ENCODE results near the gene FOXP1.

FOXP1 gene

DNA sequence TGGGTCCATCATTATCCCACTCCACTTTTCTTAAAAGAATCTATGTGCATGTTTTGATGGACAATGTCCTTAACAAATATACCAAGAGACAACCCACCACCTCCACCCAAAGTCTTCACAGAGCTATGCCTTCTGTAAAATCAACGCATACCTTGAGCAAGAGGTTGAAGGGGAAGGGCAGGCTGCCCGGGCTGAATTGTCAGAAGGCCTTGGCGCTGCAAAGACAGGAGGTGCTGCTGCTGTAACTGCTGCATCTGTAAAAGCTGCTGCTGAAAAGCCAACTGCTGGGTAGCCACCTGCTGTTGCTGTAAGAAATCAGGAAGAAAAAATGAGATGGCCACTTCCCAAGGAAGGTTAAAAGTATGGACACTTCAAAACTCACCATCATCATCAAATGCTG lies 536.7 kb downstream of the FOXP1 start:
- Histone ChIP-seq H3K9ac (ENCODE audit: low read length) (no peak overlapping the region), H3K36me3 (ENCODE audit: control insufficient read depth, insufficient read depth, low read length, severe bottlenecking) (peaks cover 66% of the 10 kb centered on the region), H3K9me3 (ENCODE audit: control insufficient read depth, low read length) (no peaks in the 10 kb centered on the region), H3K27me3 (replicated peaks; ENCODE audit: control insufficient read depth, insufficient read depth, low read length) (no peaks in the 10 kb centered on the region), H3K4me3 (ENCODE audit: low read length) (no peak overlapping the region), H3K4me1 (ENCODE audit: control insufficient read depth, insufficient read depth, low read length) (peaks cover 14% of the 10 kb centered on the region)
- DNase-seq (ENCODE audit: low read depth) = no peak

DNA sequence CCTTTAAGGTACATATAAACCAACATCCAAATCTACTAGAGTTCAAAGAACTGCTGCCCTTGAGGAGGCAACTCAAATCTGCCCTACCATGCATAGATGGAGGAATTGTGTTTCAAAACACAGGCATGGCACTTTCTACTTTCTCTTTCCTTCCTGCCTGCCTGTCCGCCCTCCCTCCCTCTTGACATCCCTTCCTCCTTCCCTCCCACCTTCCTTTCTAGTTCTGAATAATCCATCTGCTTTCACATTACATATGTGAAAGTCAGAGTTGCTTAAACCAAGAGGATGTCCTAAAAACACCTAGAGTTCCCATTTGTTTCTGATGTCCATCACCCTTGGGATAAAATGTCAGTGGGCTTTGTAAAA lies 537.6 kb downstream of the FOXP1 start:
- no peak for DNase-seq (ENCODE audit: low read depth)
- no peaks in the 10 kb centered on the region for H3K27me3 ChIP-seq (replicated peaks; ENCODE audit: control insufficient read depth, insufficient read depth, low read length)
- peaks cover 5% of the 10 kb centered on the region for H3K4me1 ChIP-seq (ENCODE audit: control insufficient read depth, insufficient read depth, low read length)
- no peaks in the 10 kb centered on the region for H3K9me3 ChIP-seq (ENCODE audit: control insufficient read depth, low read length)
- no peak overlapping the region for H3K9ac ChIP-seq (ENCODE audit: low read length)
- peaks cover 68% of the 10 kb centered on the region for H3K36me3 ChIP-seq (ENCODE audit: control insufficient read depth, insufficient read depth, low read length, severe bottlenecking)
- no peak overlapping the region for H3K4me3 ChIP-seq (ENCODE audit: low read length)

DNA sequence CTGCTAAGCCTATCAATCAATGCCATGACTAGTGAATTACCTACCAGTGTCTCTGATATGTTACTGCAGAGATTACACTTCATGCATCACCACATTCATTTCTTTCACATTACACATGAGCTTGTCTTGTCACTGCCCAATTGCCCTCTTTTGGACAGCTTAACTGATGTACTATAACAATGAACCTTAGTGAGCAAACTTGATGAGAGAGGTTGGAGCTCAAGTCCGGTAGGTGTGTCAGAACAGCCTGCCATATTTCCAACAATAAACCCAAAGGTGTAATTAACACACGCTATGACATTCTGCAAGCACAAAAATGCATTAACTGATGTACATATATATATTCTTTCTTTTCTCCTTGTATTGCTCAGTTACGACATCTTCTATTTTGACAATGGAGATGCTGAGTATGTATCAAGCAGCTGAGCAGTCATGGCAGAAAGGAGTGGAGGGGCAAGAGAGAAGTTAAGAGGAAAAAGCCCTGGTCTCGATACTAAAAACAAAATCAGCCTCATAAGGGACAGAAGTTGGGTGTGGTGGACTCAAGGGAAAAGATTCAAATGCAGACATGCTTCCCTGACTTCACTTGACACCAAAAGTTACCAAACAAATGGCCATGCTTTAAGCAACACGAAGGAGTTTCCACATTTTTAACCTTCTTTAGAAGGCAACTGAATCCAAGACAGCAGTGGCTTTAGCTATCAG lies 538.2 kb downstream of the FOXP1 start:
- Histone ChIP-seq H3K4me1 (ENCODE audit: control insufficient read depth, insufficient read depth, low read length) (peaks cover 4% of the 10 kb centered on the region), H3K9ac (ENCODE audit: low read length) (no peak overlapping the region), H3K9me3 (ENCODE audit: control insufficient read depth, low read length) (no peaks in the 10 kb centered on the region), H3K36me3 (ENCODE audit: control insufficient read depth, insufficient read depth, low read length, severe bottlenecking) (peaks cover 72% of the 10 kb centered on the region), H3K27me3 (replicated peaks; ENCODE audit: control insufficient read depth, insufficient read depth, low read length) (no peaks in the 10 kb centered on the region), H3K4me3 (ENCODE audit: low read length) (no peak overlapping the region)
- DNase-seq (ENCODE audit: low read depth) = no peak

DNA sequence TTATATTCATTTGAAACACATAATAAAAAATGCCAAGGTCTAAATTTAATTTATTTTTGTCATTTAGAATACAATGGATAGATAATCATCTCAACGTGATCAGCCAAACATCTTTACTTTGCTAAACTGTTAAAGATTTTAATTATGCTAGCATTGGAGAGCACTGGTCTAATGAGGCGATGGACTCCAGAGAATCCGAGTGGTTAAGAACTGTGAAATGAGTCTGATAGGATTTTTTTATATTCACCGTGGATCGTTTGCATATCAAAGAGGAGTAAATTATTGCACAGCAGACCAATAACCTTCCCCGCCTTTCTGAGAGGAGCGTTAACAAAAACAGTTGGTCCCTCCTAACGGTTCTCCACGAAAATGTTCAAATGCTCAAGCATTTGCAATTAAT lies 540.8 kb downstream of the FOXP1 start:
- Histone ChIP-seq H3K4me1 (ENCODE audit: control insufficient read depth, insufficient read depth, low read length) (no peaks in the 10 kb centered on the region), H3K4me3 (ENCODE audit: low read length) (no peak overlapping the region), H3K36me3 (ENCODE audit: control insufficient read depth, insufficient read depth, low read length, severe bottlenecking) (peaks cover 77% of the 10 kb centered on the region), H3K9me3 (ENCODE audit: control insufficient read depth, low read length) (no peaks in the 10 kb centered on the region), H3K9ac (ENCODE audit: low read length) (no peak overlapping the region), H3K27me3 (replicated peaks; ENCODE audit: control insufficient read depth, insufficient read depth, low read length) (no peaks in the 10 kb centered on the region)
- DNase-seq (ENCODE audit: low read depth) = no peak

DNA sequence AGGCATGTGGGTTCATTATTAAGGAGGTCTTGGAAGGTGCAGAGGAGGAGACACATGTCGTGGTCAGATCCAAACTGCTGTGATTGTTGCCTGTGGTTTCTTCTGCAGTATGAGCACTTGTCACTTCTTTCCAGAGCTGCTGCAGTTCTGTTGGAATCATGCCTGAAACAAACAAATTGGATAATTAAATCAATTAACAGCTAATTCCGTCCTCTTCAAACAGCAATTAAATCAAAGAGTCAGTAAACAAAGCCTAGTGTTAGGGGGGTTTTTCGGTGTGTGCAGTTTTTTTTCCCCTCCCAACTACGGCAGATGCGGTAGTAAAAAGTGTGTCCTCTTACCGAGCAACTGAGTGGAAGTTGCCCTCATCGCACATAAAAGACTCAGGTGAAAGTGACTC lies 542.2 kb downstream of the FOXP1 start:
- peaks cover 83% of the 10 kb centered on the region for H3K36me3 ChIP-seq (ENCODE audit: control insufficient read depth, insufficient read depth, low read length, severe bottlenecking)
- no peak overlapping the region for H3K4me3 ChIP-seq (ENCODE audit: low read length)
- DNase-seq (ENCODE audit: low read depth) = no peak
- H3K9ac ChIP-seq (ENCODE audit: low read length) = no peak overlapping the region
- no peaks in the 10 kb centered on the region for H3K27me3 ChIP-seq (replicated peaks; ENCODE audit: control insufficient read depth, insufficient read depth, low read length)
- no peaks in the 10 kb centered on the region for H3K4me1 ChIP-seq (ENCODE audit: control insufficient read depth, insufficient read depth, low read length)
- H3K9me3 ChIP-seq (ENCODE audit: control insufficient read depth, low read length) = no peaks in the 10 kb centered on the region

DNA sequence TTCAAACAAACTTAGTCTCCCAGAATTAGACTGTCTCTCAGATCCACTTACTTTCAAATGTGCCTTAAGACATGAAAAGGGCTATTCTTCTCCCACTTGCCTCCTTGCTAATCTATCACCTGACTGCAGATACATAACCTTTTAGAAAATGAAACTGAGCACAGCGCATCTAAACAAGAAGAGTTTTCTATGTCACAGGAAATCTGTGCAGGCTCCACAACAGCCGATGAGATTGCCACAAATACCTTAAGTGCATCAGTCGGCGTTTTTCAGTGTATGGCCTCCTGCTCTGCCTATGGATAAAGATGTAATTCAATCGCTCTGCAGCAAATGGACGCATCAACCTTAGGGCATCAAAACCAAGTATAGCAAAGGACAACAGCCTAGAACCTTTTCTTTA lies 544.2 kb downstream of the FOXP1 start:
- no peak for DNase-seq (ENCODE audit: low read depth)
- no peaks in the 10 kb centered on the region for H3K4me1 ChIP-seq (ENCODE audit: control insufficient read depth, insufficient read depth, low read length)

DNA sequence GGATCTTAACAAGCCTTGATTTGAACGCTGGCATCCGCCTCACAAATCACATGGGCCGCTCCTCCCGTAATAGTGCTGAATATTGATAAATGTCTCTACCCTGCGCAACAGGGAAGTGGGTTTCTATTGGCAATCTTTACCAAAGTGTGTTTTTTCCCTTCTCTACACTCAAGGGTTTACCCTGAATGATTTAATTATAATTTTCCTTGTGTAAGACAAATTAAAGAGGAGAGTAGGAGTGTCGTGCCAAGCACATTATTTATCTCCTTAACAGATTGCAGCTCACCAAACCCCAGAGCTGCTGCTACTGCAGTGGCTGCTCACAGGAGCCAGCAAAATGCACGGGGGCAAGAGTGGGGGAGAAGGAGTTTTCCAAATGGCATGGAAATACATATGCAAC lies 545.8 kb downstream of the FOXP1 start:
- peaks cover 63% of the 10 kb centered on the region for H3K36me3 ChIP-seq (ENCODE audit: control insufficient read depth, insufficient read depth, low read length, severe bottlenecking)
- no peaks in the 10 kb centered on the region for H3K27me3 ChIP-seq (replicated peaks; ENCODE audit: control insufficient read depth, insufficient read depth, low read length)
- H3K9ac ChIP-seq (ENCODE audit: low read length) = no peak overlapping the region
- no peaks in the 10 kb centered on the region for H3K9me3 ChIP-seq (ENCODE audit: control insufficient read depth, low read length)
- DNase-seq (ENCODE audit: low read depth) = no peak
- H3K4me3 ChIP-seq (ENCODE audit: low read length) = no peak overlapping the region
- H3K4me1 ChIP-seq (ENCODE audit: control insufficient read depth, insufficient read depth, low read length) = peaks cover 1% of the 10 kb centered on the region

More for the DNA sequence above, 544.2 kb downstream of the FOXP1 start:
- Histone ChIP-seq H3K4me3 (ENCODE audit: low read length) (no peak overlapping the region), H3K9ac (ENCODE audit: low read length) (no peak overlapping the region), H3K36me3 (ENCODE audit: control insufficient read depth, insufficient read depth, low read length, severe bottlenecking) (peaks cover 73% of the 10 kb centered on the region), H3K27me3 (replicated peaks; ENCODE audit: control insufficient read depth, insufficient read depth, low read length) (no peaks in the 10 kb centered on the region), H3K9me3 (ENCODE audit: control insufficient read depth, low read length) (no peaks in the 10 kb centered on the region)

DNA sequence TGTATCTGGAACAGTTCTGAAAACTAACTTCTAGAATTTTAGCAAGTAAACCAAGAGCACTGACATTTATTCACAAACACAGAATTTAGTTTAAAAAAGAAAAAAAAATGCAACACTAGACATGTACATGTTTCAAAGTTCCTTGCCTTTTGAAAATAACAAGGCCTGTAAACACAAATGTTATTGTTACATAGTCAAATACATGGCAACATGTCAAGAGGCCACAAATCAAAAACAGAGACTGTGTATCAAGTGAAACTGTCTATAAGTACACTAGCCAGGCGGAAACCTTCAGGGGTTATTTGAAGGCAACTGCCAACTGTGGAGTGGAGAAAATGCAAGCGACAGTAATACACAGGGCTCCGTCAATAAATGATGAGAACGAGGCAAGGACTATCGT lies 547.6 kb downstream of the FOXP1 start:
- Histone ChIP-seq H3K9ac (ENCODE audit: low read length) (no peak overlapping the region), H3K27me3 (replicated peaks; ENCODE audit: control insufficient read depth, insufficient read depth, low read length) (no peaks in the 10 kb centered on the region), H3K4me1 (ENCODE audit: control insufficient read depth, insufficient read depth, low read length) (peaks cover 13% of the 10 kb centered on the region), H3K4me3 (ENCODE audit: low read length) (no peak overlapping the region), H3K9me3 (ENCODE audit: control insufficient read depth, low read length) (no peaks in the 10 kb centered on the region), H3K36me3 (ENCODE audit: control insufficient read depth, insufficient read depth, low read length, severe bottlenecking) (peaks cover 44% of the 10 kb centered on the region)
- no peak for DNase-seq (ENCODE audit: low read depth)

DNA sequence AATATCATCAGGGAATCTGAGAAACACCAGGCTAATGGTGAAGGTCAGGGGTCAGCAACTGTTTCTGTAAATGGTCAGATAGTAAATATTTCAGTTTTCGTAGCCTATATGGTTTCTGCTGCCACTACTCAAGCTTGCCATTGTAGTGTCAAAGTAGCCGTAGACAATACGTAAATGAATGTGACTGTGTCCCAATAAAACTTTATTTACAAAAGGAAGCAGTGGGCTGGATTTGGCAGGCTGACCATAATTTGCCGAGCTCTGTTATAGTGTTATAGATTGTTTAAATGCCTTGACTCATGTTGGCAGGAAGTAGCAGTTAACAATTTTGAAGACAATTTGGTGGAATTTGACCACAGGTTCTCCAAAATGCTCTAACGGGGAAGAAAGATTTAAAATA lies 548.2 kb downstream of the FOXP1 start:
- H3K9me3 ChIP-seq (ENCODE audit: control insufficient read depth, low read length) = no peaks in the 10 kb centered on the region
- H3K27me3 ChIP-seq (replicated peaks; ENCODE audit: control insufficient read depth, insufficient read depth, low read length) = no peaks in the 10 kb centered on the region
- no peak overlapping the region for H3K9ac ChIP-seq (ENCODE audit: low read length)
- H3K36me3 ChIP-seq (ENCODE audit: control insufficient read depth, insufficient read depth, low read length, severe bottlenecking) = peaks cover 39% of the 10 kb centered on the region
- peak; percentile 35 for DNase-seq (ENCODE audit: low read depth)
- H3K4me3 ChIP-seq (ENCODE audit: low read length) = no peak overlapping the region
- peaks cover 13% of the 10 kb centered on the region for H3K4me1 ChIP-seq (ENCODE audit: control insufficient read depth, insufficient read depth, low read length)

DNA sequence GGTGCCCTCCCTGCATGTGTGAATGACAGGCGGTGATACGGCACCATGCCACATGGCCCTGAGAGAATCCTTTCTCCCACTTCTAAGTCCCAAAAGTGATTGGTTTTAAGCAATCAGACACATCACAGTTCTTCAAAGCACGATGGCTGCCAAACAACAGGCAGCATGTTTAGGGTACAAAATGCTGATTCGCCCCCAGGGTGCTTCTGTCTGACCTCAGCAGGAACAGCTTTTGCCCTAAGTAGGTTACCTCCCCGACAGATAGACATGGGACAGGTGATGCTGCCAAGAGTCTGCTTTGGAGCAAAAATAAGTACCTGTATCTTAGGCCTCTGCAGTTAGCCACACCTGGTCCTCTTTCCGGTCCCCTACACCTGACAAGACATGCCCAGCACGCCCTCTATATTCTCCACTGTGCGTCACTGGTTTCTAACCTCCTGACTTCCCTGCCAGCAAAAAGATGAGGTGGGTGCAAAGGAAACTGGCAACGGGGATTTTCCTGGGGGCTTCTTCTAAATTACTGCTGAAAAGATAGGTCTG lies 549.8 kb downstream of the FOXP1 start:
- Histone ChIP-seq H3K4me1 (ENCODE audit: control insufficient read depth, insufficient read depth, low read length) (peaks cover 13% of the 10 kb centered on the region), H3K9me3 (ENCODE audit: control insufficient read depth, low read length) (no peaks in the 10 kb centered on the region), H3K9ac (ENCODE audit: low read length) (no peak overlapping the region), H3K4me3 (ENCODE audit: low read length) (no peak overlapping the region), H3K27me3 (replicated peaks; ENCODE audit: control insufficient read depth, insufficient read depth, low read length) (no peaks in the 10 kb centered on the region), H3K36me3 (ENCODE audit: control insufficient read depth, insufficient read depth, low read length, severe bottlenecking) (peaks cover 25% of the 10 kb centered on the region)
- no peak for DNase-seq (ENCODE audit: low read depth)

DNA sequence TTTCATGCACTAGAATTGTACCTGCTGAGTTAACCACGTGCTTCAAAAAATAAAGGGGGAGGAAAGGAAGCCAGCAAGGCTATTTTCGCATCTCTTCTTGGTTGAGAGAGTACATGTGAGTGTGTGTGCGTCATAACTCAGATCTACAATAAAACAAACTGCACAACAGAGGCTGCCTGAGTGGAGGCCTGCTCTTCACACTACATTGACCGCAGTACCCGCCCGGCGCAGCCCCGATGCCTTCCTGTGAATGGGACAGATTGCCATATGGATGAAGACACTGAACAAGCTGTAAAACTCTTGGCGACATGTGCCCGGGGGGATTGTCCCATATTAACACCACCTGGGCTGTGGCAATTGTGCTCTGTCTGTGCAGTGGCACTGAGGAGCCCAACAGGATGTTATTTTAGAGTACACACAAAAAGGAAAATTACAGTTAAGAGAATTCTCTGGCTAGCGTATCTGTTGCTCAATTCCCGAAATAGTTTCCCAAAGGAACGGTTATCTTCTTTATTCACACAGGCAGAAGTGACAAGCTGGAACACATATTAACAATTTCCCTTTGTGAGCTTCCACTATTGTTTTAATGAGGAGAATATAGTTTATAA lies 551.5 kb downstream of the FOXP1 start:
- H3K4me1 ChIP-seq (ENCODE audit: control insufficient read depth, insufficient read depth, low read length) = peaks cover 13% of the 10 kb centered on the region
- no peaks in the 10 kb centered on the region for H3K27me3 ChIP-seq (replicated peaks; ENCODE audit: control insufficient read depth, insufficient read depth, low read length)
- DNase-seq (ENCODE audit: low read depth) = no peak
- H3K9me3 ChIP-seq (ENCODE audit: control insufficient read depth, low read length) = no peaks in the 10 kb centered on the region
- no peak overlapping the region for H3K4me3 ChIP-seq (ENCODE audit: low read length)
- H3K36me3 ChIP-seq (ENCODE audit: control insufficient read depth, insufficient read depth, low read length, severe bottlenecking) = peaks cover 18% of the 10 kb centered on the region
- H3K9ac ChIP-seq (ENCODE audit: low read length) = no peak overlapping the region
